IMR-90 (cell line): ENCODE results near the gene TK2. TPM values are rescaled to one million over a fixed set of nuclear protein-coding genes. Genes with fewer than 3 reads are reported as not detected.

Experiments used
- ATAC-seq: fragments of 200-7000 bp; cut with Tn5 transposase; 2 replicates; pipeline ENCODE4 v1.9.1; 2020; ENCODE audit warnings: low read depth, mild to moderate bottlenecking, moderate library complexity
- BruUV-seq: library from RNA; stranded (reverse); fragments of 400-500 nt; replicated peaks from 2 replicates; lab custom pipeline; 2021; lab: Mats Ljungman, UMichigan
- CTCF ChIA-PET: fragments of 300-600 bp; formaldehyde crosslinking; extraction: SDS; loops from one replicate; lab custom pipeline; 2021; ENCODE audit warnings: antibody characterized with exemption; lab: Yijun Ruan, JAX
- POLR2A ChIA-PET: fragments of 300-600 bp; sonication (Branson Sonifier 250); formaldehyde crosslinking; loops from one replicate; lab custom pipeline; 2022; ENCODE audit warnings: antibody characterized with exemption; ENCODE audit not compliant: unreplicated experiment; lab: Charles Lee
- DNase-seq: peaks from one replicate; pipeline ENCODE4 v3.0.0; 2013
- H2AFZ ChIP-seq: replicated peaks from 2 replicates; pipeline ENCODE3; 2013; ENCODE audit warnings: low read length, mild to moderate bottlenecking; ENCODE audit not compliant: poor library complexity
- H2AK5ac ChIP-seq: 2 replicates; pipeline ENCODE4 v1.6.1; 2013; ENCODE audit warnings: low read depth, low read length, inconsistent platforms
- H2AK9ac ChIP-seq: replicated peaks from 2 replicates; pipeline ENCODE3; 2013; ENCODE audit warnings: mild to moderate bottlenecking, low read depth, low read length, moderate library complexity; ENCODE audit not compliant: poor library complexity
- H2BK120ac ChIP-seq: 2 replicates; pipeline ENCODE4 v1.6.1; 2013; ENCODE audit warnings: low read depth, low read length, inconsistent platforms
- H2BK15ac ChIP-seq: 3 replicates; pipeline ENCODE4 v1.6.1; 2013; ENCODE audit warnings: low read depth, low read length, inconsistent platforms
- H2BK20ac ChIP-seq: 2 replicates; pipeline ENCODE4 v1.6.1; 2013; ENCODE audit warnings: low read depth, mild to moderate bottlenecking, inconsistent platforms, low read length, moderate library complexity
- H2BK5ac ChIP-seq: 2 replicates; pipeline ENCODE4 v1.6.1; 2013; ENCODE audit warnings: mild to moderate bottlenecking, low read depth, low read length, inconsistent platforms; ENCODE audit not compliant: poor library complexity, severe bottlenecking
- H3K14ac ChIP-seq: replicated peaks from 2 replicates; pipeline ENCODE4 v1.6.1; 2013; ENCODE audit warnings: low read depth, low read length, inconsistent platforms
- H3K18ac ChIP-seq: 2 replicates; pipeline ENCODE4 v1.6.1; 2013; ENCODE audit warnings: low read depth, low read length, control low read depth
- H3K23ac ChIP-seq: 2 replicates; pipeline ENCODE4 v1.6.1; 2013; ENCODE audit warnings: low read depth, low read length, inconsistent platforms
- H3K27ac ChIP-seq: 2 replicates; pipeline ENCODE4 v1.5.1; 2013; ENCODE audit warnings: mild to moderate bottlenecking, control low read depth, low read length; ENCODE audit not compliant: insufficient read depth
- H3K27me3 ChIP-seq: 2 replicates; pipeline ENCODE4 v1.6.1; 2013; ENCODE audit warnings: low read length; ENCODE audit not compliant: control insufficient read depth, insufficient read depth
- H3K36me3 ChIP-seq: 2 replicates; pipeline ENCODE4 v1.6.1; 2013; ENCODE audit warnings: low read length, mixed read lengths; ENCODE audit not compliant: control insufficient read depth, insufficient read depth
- H3K4ac ChIP-seq: 2 replicates; pipeline ENCODE4 v1.6.1; 2013; ENCODE audit warnings: low read depth, low read length, inconsistent platforms
- H3K4me1 ChIP-seq: 2 replicates; pipeline ENCODE4 v1.6.1; 2013; ENCODE audit warnings: low read length, mixed read lengths; ENCODE audit not compliant: control insufficient read depth, insufficient read depth
- H3K4me2 ChIP-seq: 2 replicates; pipeline ENCODE4 v1.6.1; 2013; ENCODE audit warnings: low read depth, mild to moderate bottlenecking, control low read depth, low read length, moderate library complexity
- H3K4me3 ChIP-seq: 2 replicates; pipeline ENCODE4 v1.5.1; 2013; ENCODE audit warnings: low read depth, mild to moderate bottlenecking, control low read depth, low read length, moderate library complexity; ENCODE audit not compliant: insufficient read depth
- H3K56ac ChIP-seq: 2 replicates; pipeline ENCODE4 v1.6.1; 2013; ENCODE audit warnings: low read length, inconsistent platforms; ENCODE audit not compliant: insufficient read depth; ENCODE audit errors: extremely low read depth
- H3K79me1 ChIP-seq, 2 experiments: 2 replicates each; pipeline ENCODE4 v1.6.1; 2013; ENCODE audit warnings: low read length in 2 of 2, inconsistent platforms in 1 of 2, low read depth in 1 of 2
- H3K9ac ChIP-seq: 2 replicates; pipeline ENCODE4 v1.6.1; 2013; ENCODE audit warnings: low read depth, low read length, control low read depth
- H3K9me1 ChIP-seq: 2 replicates; pipeline ENCODE4 v1.6.1; 2013; ENCODE audit warnings: low read length, inconsistent platforms; ENCODE audit not compliant: insufficient read depth
- H3K9me3 ChIP-seq: 2 replicates; pipeline ENCODE4 v1.6.1; 2013; ENCODE audit warnings: low read length; ENCODE audit not compliant: control insufficient read depth, insufficient read depth
- H4K20me1 ChIP-seq: 2 replicates; pipeline ENCODE4 v1.6.1; 2013; ENCODE audit warnings: low read length, inconsistent platforms; ENCODE audit not compliant: insufficient read depth
- H4K5ac ChIP-seq: 2 replicates; pipeline ENCODE4 v1.6.1; 2013; ENCODE audit warnings: mild to moderate bottlenecking, low read depth, low read length, control low read depth
- H4K8ac ChIP-seq, 2 experiments: 2 replicates each; pipeline ENCODE4 v1.6.1; 2013; ENCODE audit warnings: low read depth in 2 of 2, low read length in 2 of 2, control low read depth in 1 of 2, inconsistent platforms in 1 of 2
- H4K91ac ChIP-seq: 2 replicates; pipeline ENCODE4 v1.6.1; 2013; ENCODE audit warnings: low read depth, low read length, inconsistent platforms; ENCODE audit not compliant: insufficient read depth
- BHLHE40 ChIP-seq: fragments of 150-350 bp; IDR thresholded peaks from 2 replicates; pipeline ENCODE4 v1.6.1; 2016; ENCODE audit warnings: mild to moderate bottlenecking, low read depth, low read length
- CEBPB ChIP-seq: IDR thresholded peaks from 2 replicates; pipeline ENCODE4 v1.6.1; 2012; ENCODE audit warnings: low read depth, low read length, improper control_type of control experiment
- CHD1 ChIP-seq: IDR thresholded peaks from 2 replicates; pipeline ENCODE4 v1.6.1; 2012; ENCODE audit warnings: low read depth, low read length, improper control_type of control experiment
- ELK1 ChIP-seq: fragments of 150-350 bp; IDR thresholded peaks from 2 replicates; pipeline ENCODE4 v1.6.1; 2016; ENCODE audit warnings: low read depth, mild to moderate bottlenecking, low read length, moderate library complexity, borderline replicate concordance
- FOS ChIP-seq: fragments of 150-350 bp; IDR thresholded peaks from 2 replicates; pipeline ENCODE4 v1.6.1; 2016; ENCODE audit warnings: low read depth, low read length
- MAFK ChIP-seq: IDR thresholded peaks from 2 replicates; pipeline ENCODE4 v1.6.1; 2012; ENCODE audit warnings: low read depth, low read length, improper control_type of control experiment
- MAZ ChIP-seq: IDR thresholded peaks from 2 replicates; pipeline ENCODE4 v1.6.1; 2012; ENCODE audit warnings: low read depth, mild to moderate bottlenecking, low read length, improper control_type of control experiment, moderate library complexity, borderline replicate concordance
- MXI1 ChIP-seq: IDR thresholded peaks from 2 replicates; pipeline ENCODE4 v1.6.1; 2012; ENCODE audit warnings: low read depth, mild to moderate bottlenecking, low read length, moderate library complexity, borderline replicate concordance
- POLR2A ChIP-seq: IDR thresholded peaks from 2 replicates; pipeline ENCODE4 v1.6.1; 2012; ENCODE audit warnings: mild to moderate bottlenecking, low read depth, low read length
- RAD21 ChIP-seq: IDR thresholded peaks from 2 replicates; pipeline ENCODE4 v1.6.1; 2012; ENCODE audit warnings: low read length, improper control_type of control experiment
- RFX5 ChIP-seq: IDR thresholded peaks from 2 replicates; pipeline ENCODE4 v1.8.0; 2012; ENCODE audit warnings: low read depth, mild to moderate bottlenecking, low read length, moderate library complexity
- WGBS, 2 experiments: methylation state at CpG; one replicate each; pipeline versions ENCODE4 v1.1.5 to v1.1.7; 2013; ENCODE audit warnings: missing lambda C conversion rate in 2 of 2; ENCODE audit not compliant: insufficient read length in 1 of 2; ENCODE audit errors: extremely low coverage in 2 of 2; 5-methylcytosine and 5-hydroxymethylcytosine counted together
- dilution Hi-C: fragments of 300-500 bp; cut with HindIII; formaldehyde crosslinking; loops from one replicate; pipeline ENCODE4 v1.14.3; 2018; ENCODE audit warnings: low sequenced_read_pairs; ENCODE audit not compliant: unreplicated experiment
- in situ Hi-C: fragments of 300-500 bp; cut with MboI; formaldehyde crosslinking; loops from 3 replicates; pipeline ENCODE4 v1.14.3; 2019; ENCODE audit warnings: low sequenced_read_pairs, inconsistent platforms, mixed read lengths
- intact Hi-C: fragments of 100-400 bp; cut with micrococcal nuclease; formaldehyde crosslinking; loops from 2 replicates; pipeline ENCODE4 v1.10.0; 2022
- polyA plus RNA-seq, 3 experiments: library from polyadenylated mRNA; depleted of rRNA; stranded (reverse); fragments of >200 nt; gene quantifications; 2 replicates each; pipeline ENCODE4 v1.2.3, GENCODE V29; 2012; ENCODE audit warnings: low replicate concordance in 1 of 3
- total RNA-seq: library from RNA; depleted of rRNA; stranded (reverse); fragments of >200 nt; gene quantifications from 2 replicates; pipeline ENCODE4 v1.2.3, GENCODE V29; 2012
- TF ChIP-seq, protein P1 (sequence below): conservative IDR thresholded peaks from 2 replicates; pipeline ENCODE4 v1.5.1; 2012; ENCODE audit warnings: mild to moderate bottlenecking, low read depth, low read length, improper control_type of control experiment
- TF ChIP-seq, protein P2 (sequence below): fragments of 150-350 bp; IDR thresholded peaks from 2 replicates; pipeline ENCODE4 v1.6.1; 2017; ENCODE audit warnings: mild to moderate bottlenecking, antibody characterized with exemption, low read length, low read depth

The TK2 gene
- total and polyA plus RNA-seq, 2 of the 4 experiments (the other 2 are of a cell fraction) = 14.7 to 16.5 TPM

DNA sequence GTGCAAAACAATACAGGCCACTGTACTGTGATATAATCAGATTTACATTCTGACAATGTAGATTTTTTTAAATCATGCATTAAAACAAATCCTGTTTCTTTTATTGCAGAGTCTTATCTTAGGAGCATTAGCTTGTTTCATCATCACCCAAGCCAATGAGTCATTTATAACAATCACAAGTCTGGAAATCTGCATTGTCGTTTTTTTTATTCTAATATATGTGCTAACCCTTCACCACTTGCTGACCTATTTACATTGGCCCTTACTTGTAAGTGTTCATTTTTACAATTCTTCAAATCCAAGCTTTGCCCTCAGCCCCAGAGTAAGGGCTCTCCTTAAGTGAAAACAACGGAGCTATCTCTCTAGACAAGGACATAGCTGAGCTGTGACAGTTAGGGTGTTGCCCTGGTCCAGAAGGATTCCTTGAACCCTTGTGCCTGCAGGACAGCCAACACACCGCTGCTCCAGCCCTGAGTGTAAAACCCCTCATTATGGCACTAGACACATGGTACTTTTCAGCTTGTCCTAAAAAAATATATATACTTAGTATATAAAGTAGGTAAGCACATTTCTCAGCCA is 20.0 kb upstream of the TK2 start (continued):
- TF ChIP-seq BHLHE40 = peak; percentile 16; the same call in 1 of the 2 replicates

- Histone ChIP-seq H4K8ac (no peak overlapping the region), H3K23ac (no peak overlapping the region), H4K5ac (no peak overlapping the region), H2BK5ac (peak overlapping the region; percentile 7), H3K4me1 (peaks cover 8% of the 10 kb centered on the region), H3K56ac (no peak overlapping the region), H3K14ac (no peak overlapping the region), H2AFZ (no peak overlapping the region), H2BK120ac (no peak overlapping the region), H3K18ac (no peak overlapping the region), H3K36me3 (peaks cover 17% of the 10 kb centered on the region), H3K9ac (no peak overlapping the region), H3K27me3 (peaks cover 3% of the 10 kb centered on the region; the same call in 1 of the 2 replicates), H2AK5ac (no peak overlapping the region), H4K20me1 (peaks cover 9% of the 10 kb centered on the region; the same call in 1 of the 2 replicates), H3K4ac (no peak overlapping the region), H2AK9ac (no peak overlapping the region), H3K4me3 (no peak overlapping the region), H2BK20ac (no peak overlapping the region), H3K9me1 (peaks cover 8% of the 10 kb centered on the region), H3K9me3 (no peaks in the 10 kb centered on the region), H3K27ac (no peak overlapping the region), H3K4me2 (peak overlapping the region; percentile 64; the same call in 1 of the 2 replicates), H2BK15ac (no peak overlapping the region), H3K79me1 (peaks cover 0 to 9% of the 10 kb centered on the region in 2 experiments; a peak in 2 of 4 replicates), H4K91ac (no peak overlapping the region)
- WGBS, 2 experiments = no CpG with 5 or more reads among the region's 1 CpG
- in situ Hi-C loops = no loop called here
- POLR2A ChIA-PET = no interaction called here
- ATAC-seq (peak; percentile 72), DNase-seq (peak; percentile 87)
- dilution Hi-C loops = no loop called here
- intact Hi-C loops = no loop called here
- no TSS peak for BruUV-seq
- CTCF ChIA-PET = interaction anchor here (0.6 to 1.6 kb wide), 4 partner anchors 12 to 139 kb away, joined by 3 to 6 read pairs (median 4); no protein-coding TSS in a partner anchor
- TF ChIP-seq ELK1 (no peak), MXI1 (no peak), MAZ (no peak), RAD21 (no peak), FOS (peak; percentile 76), RFX5 (no peak), CEBPB (peak; percentile 39; the same call in 1 of the 2 replicates), POLR2A (no peak), CHD1 (no peak), MAFK (no peak), BHLHE40 (no peak)
- TF ChIP-seq, protein P1, sequence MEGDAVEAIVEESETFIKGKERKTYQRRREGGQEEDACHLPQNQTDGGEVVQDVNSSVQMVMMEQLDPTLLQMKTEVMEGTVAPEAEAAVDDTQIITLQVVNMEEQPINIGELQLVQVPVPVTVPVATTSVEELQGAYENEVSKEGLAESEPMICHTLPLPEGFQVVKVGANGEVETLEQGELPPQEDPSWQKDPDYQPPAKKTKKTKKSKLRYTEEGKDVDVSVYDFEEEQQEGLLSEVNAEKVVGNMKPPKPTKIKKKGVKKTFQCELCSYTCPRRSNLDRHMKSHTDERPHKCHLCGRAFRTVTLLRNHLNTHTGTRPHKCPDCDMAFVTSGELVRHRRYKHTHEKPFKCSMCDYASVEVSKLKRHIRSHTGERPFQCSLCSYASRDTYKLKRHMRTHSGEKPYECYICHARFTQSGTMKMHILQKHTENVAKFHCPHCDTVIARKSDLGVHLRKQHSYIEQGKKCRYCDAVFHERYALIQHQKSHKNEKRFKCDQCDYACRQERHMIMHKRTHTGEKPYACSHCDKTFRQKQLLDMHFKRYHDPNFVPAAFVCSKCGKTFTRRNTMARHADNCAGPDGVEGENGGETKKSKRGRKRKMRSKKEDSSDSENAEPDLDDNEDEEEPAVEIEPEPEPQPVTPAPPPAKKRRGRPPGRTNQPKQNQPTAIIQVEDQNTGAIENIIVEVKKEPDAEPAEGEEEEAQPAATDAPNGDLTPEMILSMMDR = no peak
- TF ChIP-seq, protein P2, sequence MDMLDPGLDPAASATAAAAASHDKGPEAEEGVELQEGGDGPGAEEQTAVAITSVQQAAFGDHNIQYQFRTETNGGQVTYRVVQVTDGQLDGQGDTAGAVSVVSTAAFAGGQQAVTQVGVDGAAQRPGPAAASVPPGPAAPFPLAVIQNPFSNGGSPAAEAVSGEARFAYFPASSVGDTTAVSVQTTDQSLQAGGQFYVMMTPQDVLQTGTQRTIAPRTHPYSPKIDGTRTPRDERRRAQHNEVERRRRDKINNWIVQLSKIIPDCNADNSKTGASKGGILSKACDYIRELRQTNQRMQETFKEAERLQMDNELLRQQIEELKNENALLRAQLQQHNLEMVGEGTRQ = no peak
Observed at GRCh38 chr16:66569131-66569530, 19.2 kb upstream of the TK2 start.
